DMS 273 treated with DMSO at 0.1 percent for 48 hours (cell line): ENCODE results near the gene LPAR6.

Experiments used
- DNase-seq: peaks from one replicate; lab custom pipeline; 2025; lab: John Stamatoyannopoulos, UW

The LPAR6 gene

GRCh38 chr13:48369988-48370387 is 42.9 kb downstream of the LPAR6 start:
- no peak for DNase-seq
